Osteocyte (in vitro differentiated cells): ENCODE data around the gene DIAPH2. TPM values are rescaled to one million over a fixed set of nuclear protein-coding genes. Genes with fewer than 3 reads are reported as not detected.
"Not testable (repeated sequence)": the region's sequence is repeated elsewhere in the genome, so short reads cannot be mapped to it uniquely, and the experiment has no call there.

Source experiments
- DNase-seq: peaks from one replicate; pipeline ENCODE4 v3.0.0; 2021; ENCODE audit warnings: mixed read lengths; ENCODE audit not compliant: unreplicated experiment; ENCODE audit errors: extremely low spot score
- H3K27ac Mint-ChIP-seq: one replicate; pipeline ENCODE4 v1.8.0; 2021; ENCODE audit warnings: mild to moderate bottlenecking, mixed read lengths; ENCODE audit not compliant: unreplicated experiment
- H3K27me3 Mint-ChIP-seq: one replicate; pipeline ENCODE4 v1.8.0; 2021; ENCODE audit warnings: mixed read lengths; ENCODE audit not compliant: unreplicated experiment
- H3K36me3 Mint-ChIP-seq: one replicate; pipeline ENCODE4 v1.8.0; 2021; ENCODE audit warnings: mixed read lengths; ENCODE audit not compliant: unreplicated experiment
- H3K4me1 Mint-ChIP-seq: one replicate; pipeline ENCODE4 v1.8.0; 2021; ENCODE audit warnings: mixed read lengths; ENCODE audit not compliant: unreplicated experiment
- H3K4me3 Mint-ChIP-seq: one replicate; pipeline ENCODE4 v1.8.0; 2021; ENCODE audit warnings: mild to moderate bottlenecking, moderate library complexity, mixed read lengths; ENCODE audit not compliant: unreplicated experiment
- H3K9me3 Mint-ChIP-seq: one replicate; pipeline ENCODE4 v1.8.0; 2021; ENCODE audit warnings: mixed read lengths; ENCODE audit not compliant: unreplicated experiment
- CTCF ChIP-seq: fragments of 200-600 bp; sonication (generic); IDR thresholded peaks from 2 replicates; pipeline ENCODE4 v1.5.0; 2021; ENCODE audit warnings: antibody characterized with exemption, mild to moderate bottlenecking, moderate library complexity
- total RNA-seq: library from RNA; stranded (reverse); gene quantifications from 2 replicates; pipeline ENCODE4 v1.2.1, GENCODE V29; 2021

DIAPH2 gene
- total RNA-seq, 1 donor from 2014 or later, result 9.3 TPM

- no peaks in the 10 kb centered on the region for H3K36me3 Mint-ChIP-seq
- no peak for DNase-seq
- peaks cover 7% of the 10 kb centered on the region for H3K9me3 Mint-ChIP-seq
- H3K27ac Mint-ChIP-seq, result no peak overlapping the region
- no peak for TF ChIP-seq CTCF
- no peaks in the 10 kb centered on the region for H3K4me1 Mint-ChIP-seq
- H3K27me3 Mint-ChIP-seq, result no peaks in the 10 kb centered on the region
- no peak overlapping the region for H3K4me3 Mint-ChIP-seq
Measured at GRCh38 chrX:96722781-96723180, 38.1 kb downstream of the DIAPH2 start.

DNA sequence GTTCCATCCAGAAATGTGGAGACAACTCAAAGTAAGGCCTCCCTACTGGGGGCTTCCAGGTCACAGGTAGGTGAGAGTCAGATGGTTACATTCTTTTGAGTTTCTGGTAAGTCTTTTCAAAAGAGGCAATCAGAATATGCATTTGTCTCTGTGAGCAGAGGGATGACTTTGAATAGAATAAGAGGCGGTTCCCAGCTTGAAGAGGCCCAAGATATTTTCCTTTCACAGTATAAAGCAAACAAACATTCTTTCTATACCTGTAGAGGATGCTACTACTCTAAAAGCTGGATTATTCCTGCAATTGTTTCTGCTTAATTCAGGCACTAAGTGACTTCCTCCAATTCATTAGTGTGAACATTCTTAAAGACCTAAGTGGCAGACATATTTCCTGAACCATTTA lies 44.4 kb downstream of the DIAPH2 start:
- H3K27ac Mint-ChIP-seq, result no peak overlapping the region
- H3K9me3 Mint-ChIP-seq, result no peaks in the 10 kb centered on the region
- no peaks in the 10 kb centered on the region for H3K27me3 Mint-ChIP-seq
- TF ChIP-seq CTCF, result no peak
- no peak for DNase-seq
- no peaks in the 10 kb centered on the region for H3K4me1 Mint-ChIP-seq
- no peak overlapping the region for H3K4me3 Mint-ChIP-seq
- no peaks in the 10 kb centered on the region for H3K36me3 Mint-ChIP-seq

- Mint-ChIP-seq H3K27me3 (no peaks in the 10 kb centered on the region), H3K27ac (no peak overlapping the region), H3K4me3 (no peak overlapping the region), H3K9me3 (no peaks in the 10 kb centered on the region), H3K36me3 (no peaks in the 10 kb centered on the region), H3K4me1 (no peaks in the 10 kb centered on the region)
- no peak for TF ChIP-seq CTCF
- no peak for DNase-seq
Measured at GRCh38 chrX:96729868-96730643, 45.4 kb downstream of the DIAPH2 start.

DNA sequence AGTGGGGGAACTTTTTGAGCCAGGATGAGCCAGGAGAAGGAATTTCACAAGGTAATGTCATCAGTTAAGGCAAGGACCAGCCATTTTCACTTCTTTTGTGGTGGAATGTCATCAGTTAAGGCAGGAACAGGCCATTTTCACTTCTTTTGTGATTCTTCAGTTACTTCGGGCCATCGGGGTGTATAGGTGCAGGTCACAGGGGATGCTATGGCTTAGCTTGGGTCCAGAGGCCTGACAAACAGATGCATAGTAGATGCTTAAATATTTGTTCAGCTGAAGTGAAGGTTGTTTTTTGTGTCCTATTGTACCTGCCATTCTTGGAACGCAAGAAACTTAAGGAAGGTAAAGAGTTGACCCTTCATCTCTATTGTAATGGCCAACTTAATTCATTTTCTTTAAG lies 46.4 kb downstream of the DIAPH2 start:
- H3K36me3 Mint-ChIP-seq, H3K4me1 Mint-ChIP-seq, DNase-seq, H3K27me3 Mint-ChIP-seq, H3K27ac Mint-ChIP-seq, H3K9me3 Mint-ChIP-seq, H3K4me3 Mint-ChIP-seq: not testable (repeated sequence)

- no peak for DNase-seq
- Mint-ChIP-seq H3K27ac (no peak overlapping the region), H3K36me3 (no peaks in the 10 kb centered on the region), H3K4me3 (no peak overlapping the region), H3K4me1 (no peaks in the 10 kb centered on the region), H3K27me3 (no peaks in the 10 kb centered on the region), H3K9me3 (no peaks in the 10 kb centered on the region)
- no peak for TF ChIP-seq CTCF
Measured at GRCh38 chrX:96743367-96744073, 58.9 kb downstream of the DIAPH2 start.
